Peyer's patch (tissue), 4 donors: ENCODE data around the gene CHMP6. TPM values are rescaled to one million over a fixed set of nuclear protein-coding genes. Genes with fewer than 3 reads are reported as not detected.

ENCODE experiments used
- DNase-seq, 3 donors: peaks; one replicate each; pipeline ENCODE4 v3.0.0-alpha.2; 2017 to 2019
- H3K27ac ChIP-seq, 4 donors: fragments of 200-600 bp; sonication (generic); one replicate each; pipeline ENCODE4 v1.5.1; 2016 to 2019
- H3K27me3 ChIP-seq, 2 donors: fragments of 200-600 bp; sonication (generic); one replicate each; pipeline ENCODE4 v1.5.1; 2019
- H3K36me3 ChIP-seq, 3 donors: fragments of 200-600 bp; sonication (generic); one replicate each; pipeline ENCODE4 v1.5.1; 2016 to 2019
- H3K4me1 ChIP-seq, 4 donors: fragments of 200-600 bp; sonication (generic); one replicate each; pipeline ENCODE4 v1.5.1; 2016 to 2019
- H3K4me3 ChIP-seq, 4 donors: fragments of 200-600 bp; sonication (generic); 1 replicate in 3 of 4; 2 replicates in 1 of 4; pipeline ENCODE4 v1.5.1; 2016 to 2019; ENCODE audit warnings: mild to moderate bottlenecking in 1 of 4
- H3K9me3 ChIP-seq, 4 donors: fragments of 200-600 bp; sonication (generic); one replicate each; pipeline ENCODE4 v1.5.1; 2016 to 2019; ENCODE audit warnings: mild to moderate bottlenecking in 1 of 4
- CTCF ChIP-seq, 6 experiments: fragments of 450-650 bp in 4 of 6; fragments of 200-600 bp in 2 of 6; sonication (generic) in 1 of 6; IDR thresholded peaks; one replicate each; pipeline ENCODE4 v1.5.1; 2017 to 2019; ENCODE audit warnings: antibody characterized with exemption in 6 of 6, mild to moderate bottlenecking in 3 of 6, moderate library complexity in 1 of 6
- POLR2A ChIP-seq, 2 donors: fragments of 450-650 bp; IDR thresholded peaks; one replicate each; pipeline ENCODE4 v1.5.1; 2017; ENCODE audit warnings: antibody characterized with exemption in 2 of 2, mild to moderate bottlenecking in 2 of 2, moderate library complexity in 2 of 2
- total RNA-seq, 4 donors: library from RNA; depleted of rRNA; stranded (reverse); fragments of >200 nt; gene quantifications; one replicate each; pipeline ENCODE4 v1.1.0, GENCODE V29; 2016

The CHMP6 gene
- total RNA-seq, 4 donors from 2014 or later: 29.9 to 57.8 (median 37.1) TPM

GRCh38 chr17:80959330-80960036 lies 32.2 kb upstream of the CHMP6 start:
- no peaks in the 10 kb centered on the region for H3K27me3 ChIP-seq
- H3K4me3 ChIP-seq: no peak overlapping the region
- peaks cover 0 to 19% (median 0%) of the 10 kb centered on the region in 4 donors for H3K4me1 ChIP-seq
- TF ChIP-seq POLR2A (IDR thresholded peaks at IDR 0.05) (no peak), CTCF (IDR thresholded peaks at IDR 0.05) (no peak)
- H3K36me3 ChIP-seq: peaks cover 0 to 6% (median 0%) of the 10 kb centered on the region in 3 donors
- H3K27ac ChIP-seq: peak overlapping the region in 3 of 4 donors; percentile 41 to 82 (median 42)
- no peak for DNase-seq
- H3K9me3 ChIP-seq: no peaks in the 10 kb centered on the region

DNA sequence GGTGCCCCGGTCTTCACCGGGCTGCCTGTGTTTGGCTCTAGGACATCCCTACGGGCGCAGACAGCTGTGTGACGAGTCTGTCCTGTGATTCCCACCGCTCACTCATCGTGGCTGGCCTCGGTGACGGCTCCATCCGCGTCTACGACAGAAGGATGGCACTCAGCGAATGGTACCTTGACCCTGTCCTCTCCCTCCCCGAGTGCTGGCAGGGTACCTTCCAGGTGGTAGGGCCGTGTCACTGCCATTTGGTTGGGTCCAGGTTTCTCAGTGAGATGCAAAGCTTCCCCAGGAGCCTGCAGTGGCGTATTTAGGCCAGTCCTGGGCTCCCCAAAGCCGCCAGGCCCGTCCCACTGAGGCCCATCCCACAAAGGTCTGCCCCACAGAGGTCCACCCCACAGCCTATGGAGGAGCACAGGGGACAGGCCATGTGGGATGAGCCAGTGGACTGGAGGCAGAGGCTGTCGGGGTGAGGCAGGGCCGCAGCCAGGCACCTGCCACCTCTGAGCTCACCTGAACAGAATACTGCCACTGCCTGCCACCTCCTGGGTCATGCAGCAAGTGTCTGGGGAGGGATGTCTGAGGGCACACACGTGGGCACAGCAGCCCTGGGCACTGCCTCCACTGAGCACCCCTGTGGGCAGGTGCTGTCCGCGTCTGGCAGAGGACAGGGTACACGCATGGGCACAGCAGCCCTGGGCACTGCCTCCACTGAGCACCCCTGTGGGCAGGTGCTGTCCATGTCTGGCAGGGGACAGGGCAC lies 31.4 kb upstream of the CHMP6 start:
- DNase-seq: no peak
- peaks cover 0 to 14% (median 0%) of the 10 kb centered on the region in 3 donors for H3K36me3 ChIP-seq
- H3K27me3 ChIP-seq: no peaks in the 10 kb centered on the region
- no peaks in the 10 kb centered on the region for H3K9me3 ChIP-seq
- no peak for TF ChIP-seq POLR2A (IDR thresholded peaks at IDR 0.05)
- no peak for TF ChIP-seq CTCF (IDR thresholded peaks at IDR 0.05)
- peak overlapping the region in 3 of 4 donors; percentile 31 to 82 (median 40) for H3K27ac ChIP-seq
- H3K4me1 ChIP-seq: peaks cover 0 to 19% (median 0%) of the 10 kb centered on the region in 4 donors
- no peak overlapping the region for H3K4me3 ChIP-seq

DNA sequence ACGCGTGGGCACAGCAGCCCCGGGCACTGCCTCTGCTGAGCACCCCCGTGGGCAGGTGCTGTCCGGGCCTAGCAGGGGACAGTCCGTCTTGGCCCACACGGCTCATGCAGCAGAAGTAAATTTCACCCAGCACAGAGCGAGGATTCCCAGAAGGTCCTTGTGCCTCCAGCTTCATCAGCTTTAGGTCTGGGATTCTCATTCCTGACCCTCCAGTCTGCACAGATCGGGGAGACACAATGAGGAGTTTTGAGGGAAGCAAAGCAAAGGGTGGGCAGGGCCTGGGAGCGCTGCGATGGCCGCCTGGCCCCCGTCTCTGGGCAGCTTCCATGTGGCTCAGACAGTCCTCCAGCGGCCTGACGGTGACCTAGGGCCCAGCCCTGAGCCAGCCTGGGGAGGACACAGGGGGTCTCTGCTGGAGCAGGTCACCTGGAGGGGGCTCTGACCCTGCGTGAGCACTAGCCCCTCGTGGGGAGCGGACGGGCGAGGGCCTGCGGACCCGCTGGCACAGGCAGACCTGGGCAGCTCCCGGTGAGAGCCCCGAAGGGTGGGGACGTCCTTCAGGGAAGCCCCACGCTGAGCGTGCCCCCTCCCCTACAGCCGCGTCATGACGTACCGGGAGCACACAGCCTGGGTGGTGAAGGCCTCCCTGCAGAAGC lies 30.7 kb upstream of the CHMP6 start:
- TF ChIP-seq POLR2A (IDR thresholded peaks at IDR 0.05) (no peak), CTCF (IDR thresholded peaks at IDR 0.05) (no peak)
- Histone ChIP-seq H3K27ac (peak overlapping the region in 2 of 4 donors; percentile 40 to 82), H3K27me3 (no peaks in the 10 kb centered on the region), H3K36me3 (peaks cover 0 to 18% (median 0%) of the 10 kb centered on the region in 3 donors), H3K4me1 (peaks cover 0 to 19% (median 0%) of the 10 kb centered on the region in 4 donors), H3K9me3 (no peaks in the 10 kb centered on the region), H3K4me3 (no peak overlapping the region)
- no peak for DNase-seq

DNA sequence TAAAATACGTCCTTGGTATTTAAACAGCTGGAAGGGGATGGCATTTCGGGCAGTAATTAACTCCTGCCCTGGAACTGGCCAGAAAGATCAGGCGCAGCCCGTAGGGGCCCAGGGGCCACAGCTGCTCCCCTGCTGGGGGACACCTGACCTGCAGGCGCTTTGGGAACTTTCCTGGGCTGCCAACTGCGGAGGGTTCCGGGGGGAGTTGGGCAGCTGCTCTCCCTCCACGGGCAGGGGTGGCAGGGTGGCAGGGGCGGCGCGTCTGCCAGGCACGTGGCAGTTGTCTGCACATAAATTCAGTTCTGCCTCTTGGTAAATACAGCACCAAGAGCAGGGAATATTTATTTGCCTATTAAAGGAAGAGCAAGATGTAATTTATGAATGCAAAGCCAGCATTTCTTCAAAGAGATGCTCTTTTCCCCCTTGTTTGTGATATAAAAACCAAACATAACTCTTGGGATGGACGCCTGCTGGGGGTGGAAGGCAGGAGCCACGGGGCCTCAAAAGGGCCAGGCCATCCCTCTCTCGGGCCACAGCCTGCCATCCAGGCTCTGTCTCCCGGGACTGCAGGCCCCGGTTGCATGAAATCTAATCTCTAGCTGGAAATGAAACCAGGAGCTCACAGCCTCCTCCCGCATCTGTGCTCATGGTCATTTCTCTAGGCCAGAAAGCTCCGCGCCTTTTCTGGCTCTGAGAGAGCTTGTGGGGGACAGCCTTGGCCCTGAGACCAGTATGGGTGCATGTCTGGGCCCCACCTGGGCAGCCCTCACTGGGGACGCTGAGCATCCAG lies 29.9 kb upstream of the CHMP6 start:
- peaks cover 0 to 19% (median 0%) of the 10 kb centered on the region in 4 donors for H3K4me1 ChIP-seq
- H3K4me3 ChIP-seq: no peak overlapping the region
- peak overlapping the region in 1 of 4 donors; percentile 82 for H3K27ac ChIP-seq
- peaks cover 0 to 18% (median 0%) of the 10 kb centered on the region in 3 donors for H3K36me3 ChIP-seq
- no peaks in the 10 kb centered on the region for H3K9me3 ChIP-seq
- H3K27me3 ChIP-seq: no peaks in the 10 kb centered on the region
- TF ChIP-seq CTCF (IDR thresholded peaks at IDR 0.05) (peak in 1 of 6 experiments; percentile 25), POLR2A (IDR thresholded peaks at IDR 0.05) (no peak)
- DNase-seq: no peak
